Glomerular endothelial cell (primary cell): Measurements from ENCODE around the gene RNF19B. TPM values are rescaled to one million over a fixed set of nuclear protein-coding genes. Genes with fewer than 3 reads are reported as not detected.
A peak's percentile ranks its signal among the peaks of the same experiment; 100 is the strongest.
"Not testable (repeated sequence)": the region's sequence is repeated elsewhere in the genome, so short reads cannot be mapped to it uniquely, and the experiment has no call there.

Source experiments
- DNase-seq: peaks from one replicate; pipeline ENCODE4 v3.0.0-alpha.2; 2011; ENCODE audit warnings: low read depth, low spot score; ENCODE audit errors: extremely low read depth
- total RNA-seq: library from RNA; depleted of rRNA; stranded (reverse); fragments of >200 nt; gene quantifications from 2 replicates; pipeline ENCODE4 v1.2.3, GENCODE V29; 2015

RNF19B gene
- total RNA-seq, 1 donor from 2014 or later: 37.7 TPM

DNA sequence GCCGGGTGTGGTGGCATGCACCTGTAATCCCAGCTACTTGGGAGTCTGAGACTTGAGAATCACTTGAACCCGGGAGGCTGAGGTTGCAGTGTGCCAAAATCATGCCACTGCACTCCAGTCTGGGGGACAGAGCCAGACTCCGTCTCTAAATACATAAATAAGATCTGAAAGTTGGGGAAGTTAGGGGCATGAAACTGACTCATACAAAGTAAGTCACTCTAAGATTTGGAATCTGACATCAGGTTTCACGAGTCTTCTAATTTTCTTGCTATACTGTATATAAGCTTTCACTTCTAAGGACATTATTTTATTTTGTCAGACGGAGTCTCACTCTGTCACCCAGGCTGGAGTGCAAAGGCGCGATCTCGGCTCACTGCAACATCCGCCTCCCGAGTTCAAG lies 30.1 kb downstream of the RNF19B start:
- DNase-seq: no peak

DNA sequence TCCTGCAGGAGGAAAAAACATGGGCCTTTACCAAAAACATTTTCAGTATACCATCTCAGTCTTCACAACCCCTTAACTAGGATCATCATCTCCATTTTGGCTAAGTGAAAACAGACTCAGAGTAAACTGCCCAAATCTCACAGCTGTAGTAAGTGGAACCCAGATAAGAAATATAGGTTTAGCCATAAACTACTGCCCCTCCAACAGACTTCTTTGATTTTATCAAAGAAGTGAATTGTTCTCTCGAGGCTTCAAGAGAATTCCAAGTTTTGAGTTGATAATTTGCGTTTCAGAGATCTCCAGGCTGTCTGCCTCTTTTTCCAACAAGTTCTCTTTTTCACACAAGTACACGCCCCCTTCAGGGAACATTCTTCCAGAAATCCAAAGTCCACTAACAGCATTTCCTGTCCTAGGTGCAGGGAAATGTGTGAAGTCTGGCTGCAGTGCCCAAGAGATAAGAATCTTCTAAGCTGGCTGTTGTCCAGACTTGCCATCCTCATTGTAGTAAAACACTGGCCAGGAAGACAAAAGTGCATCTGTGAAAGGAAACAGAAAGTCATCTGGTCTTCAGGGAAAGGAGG lies 30.8 kb downstream of the RNF19B start:
- peak; percentile 94 for DNase-seq

DNA sequence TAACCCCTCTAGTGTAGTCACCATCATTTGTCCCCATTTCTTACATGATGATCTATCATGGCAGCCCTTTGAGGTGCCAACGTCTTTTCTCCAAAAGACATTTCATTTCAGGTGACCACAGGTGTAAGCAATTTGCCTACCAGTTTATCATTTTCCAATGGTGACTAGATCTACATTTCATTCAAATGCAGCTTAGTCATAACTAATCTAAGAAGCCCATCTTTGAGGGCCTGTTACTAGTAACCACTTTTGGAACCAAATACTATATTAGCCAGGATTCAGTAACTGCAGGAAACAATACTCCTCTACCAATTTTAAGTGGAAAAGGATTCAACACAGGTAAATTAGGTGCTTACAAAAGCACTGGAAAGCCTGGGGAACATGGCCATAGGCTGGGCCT lies 32.8 kb downstream of the RNF19B start:
- no peak for DNase-seq

DNA sequence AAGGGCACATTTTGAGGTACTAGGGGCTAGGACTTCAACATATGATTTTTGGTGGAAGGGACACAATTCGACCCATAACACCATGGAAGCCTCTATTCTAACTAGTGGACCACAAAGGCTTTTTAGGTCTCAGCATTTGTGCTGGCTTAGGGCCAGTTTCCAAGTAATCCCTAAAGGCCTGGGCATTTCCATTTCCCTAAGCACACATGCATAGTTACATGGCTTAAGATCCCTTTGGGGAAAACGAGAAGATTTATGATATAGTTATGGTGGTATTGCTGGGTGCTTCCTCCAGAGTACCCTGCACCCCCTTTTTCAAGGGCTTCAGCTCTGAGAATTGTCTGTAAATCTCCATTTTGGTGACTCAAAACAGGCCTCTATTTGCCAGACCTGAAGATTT lies 35.2 kb downstream of the RNF19B start:
- no peak for DNase-seq

DNA sequence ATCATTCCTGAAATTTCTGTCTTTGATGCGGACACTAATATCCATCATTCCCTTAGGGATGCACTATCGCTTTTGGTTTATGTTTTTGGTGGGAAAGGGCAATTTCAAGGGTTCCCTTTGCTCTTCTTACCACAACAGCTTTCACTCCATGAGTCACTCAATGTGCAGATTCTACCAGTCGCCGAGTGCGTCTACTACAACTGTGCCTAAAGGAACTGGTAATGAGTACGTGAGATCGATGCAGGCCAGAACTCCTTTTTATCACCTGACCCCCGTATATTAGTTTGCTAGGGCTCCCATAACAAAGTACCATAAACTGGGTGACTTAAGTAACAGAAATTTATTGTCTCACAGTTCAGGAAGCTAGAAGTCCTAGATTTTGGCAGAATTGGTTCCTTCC lies 35.9 kb downstream of the RNF19B start:
- DNase-seq: no peak

DNA sequence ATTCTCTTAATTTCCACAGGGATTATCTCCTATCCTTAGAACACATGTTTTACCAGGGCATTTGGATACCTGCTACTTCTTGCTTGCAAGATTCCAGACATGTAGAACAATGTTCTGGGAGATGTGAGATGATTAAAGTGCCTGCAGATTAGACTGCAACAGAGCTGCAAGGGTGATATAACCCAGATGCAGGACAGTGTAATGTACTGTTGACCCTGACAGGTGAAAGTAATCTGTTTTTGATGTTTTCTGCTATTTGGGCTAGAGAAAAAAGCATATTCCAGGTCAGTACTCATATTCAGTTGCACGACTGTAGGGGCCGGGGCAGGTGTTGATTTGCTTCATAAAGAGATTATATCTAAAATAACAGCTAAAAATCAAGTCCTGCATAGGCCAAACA lies 36.3 kb downstream of the RNF19B start:
- DNase-seq: no peak

DNA sequence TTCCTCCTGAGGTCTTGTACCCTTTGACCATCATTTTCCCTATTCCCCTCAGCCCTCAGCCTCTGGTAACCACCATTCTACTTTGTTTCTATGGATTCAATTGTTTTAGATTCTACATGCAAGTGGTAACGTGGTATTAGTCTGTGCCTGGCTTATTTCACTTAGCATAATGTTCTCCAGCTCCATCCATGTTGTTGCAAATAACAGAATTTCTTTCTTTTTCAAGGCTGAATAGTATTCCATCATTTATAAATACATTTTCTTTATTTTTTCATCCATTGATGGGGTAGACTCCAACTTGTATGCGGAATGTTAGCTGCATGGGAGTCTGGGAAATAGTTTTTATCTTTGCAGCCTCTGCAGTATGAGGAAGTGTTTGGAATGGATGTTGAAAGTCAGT lies 37.2 kb downstream of the RNF19B start:
- no peak for DNase-seq

DNA sequence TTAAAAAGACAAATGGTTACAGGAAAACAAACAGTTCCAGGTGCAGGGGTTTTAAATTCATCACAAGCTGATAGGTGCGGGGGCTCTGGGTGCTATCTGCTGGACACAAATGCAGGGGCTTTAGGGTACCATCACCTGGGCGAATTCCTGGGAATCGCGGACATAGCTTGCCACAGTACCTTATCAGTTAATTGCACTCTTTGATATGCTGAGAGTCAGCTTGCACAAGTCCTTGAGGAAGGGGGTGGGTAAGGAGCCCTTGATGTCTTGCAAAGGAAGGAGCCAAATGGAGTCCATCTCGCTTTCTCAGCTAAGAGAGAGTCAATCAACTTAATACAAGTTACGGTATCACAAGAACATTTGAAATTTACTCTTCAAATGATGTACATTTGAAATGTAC lies 38.0 kb downstream of the RNF19B start:
- no peak for DNase-seq

DNA sequence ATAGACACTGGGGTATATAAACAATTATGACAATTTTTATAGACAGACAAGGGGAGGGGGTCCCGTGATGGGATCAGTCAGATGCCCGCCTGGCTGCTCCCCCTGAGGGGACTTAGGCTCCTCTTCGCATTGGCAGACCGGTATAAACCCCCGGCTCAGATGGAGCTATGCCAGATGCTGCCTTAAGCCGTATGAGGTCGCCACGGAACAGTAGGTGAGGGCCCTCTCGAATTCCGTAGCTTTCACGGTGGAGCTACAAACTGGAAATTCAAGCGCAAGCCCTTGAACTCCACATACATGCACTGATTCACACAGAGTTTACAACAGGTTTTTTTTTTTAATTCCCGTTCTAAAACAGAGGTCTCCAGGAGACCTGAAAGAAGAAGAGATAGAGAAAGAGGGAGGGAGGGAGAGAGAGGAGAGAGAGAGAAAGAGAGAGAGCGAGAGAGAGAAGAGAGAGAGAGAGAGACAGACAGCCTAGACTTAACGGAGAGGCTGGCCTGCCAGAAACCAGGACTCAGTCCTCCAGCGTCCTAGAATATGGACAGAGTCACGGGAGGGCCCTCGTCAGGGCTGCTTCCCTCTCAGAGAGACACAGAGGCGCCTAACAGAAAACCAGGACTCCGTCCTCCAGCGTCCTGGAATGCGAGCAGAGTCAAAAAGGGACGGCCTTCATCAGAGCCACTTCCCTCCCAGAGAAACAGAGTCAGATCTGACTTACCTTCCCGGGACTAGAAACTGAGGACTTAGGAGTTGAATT lies 39.0 kb downstream of the RNF19B start:
- no peak for DNase-seq

DNA sequence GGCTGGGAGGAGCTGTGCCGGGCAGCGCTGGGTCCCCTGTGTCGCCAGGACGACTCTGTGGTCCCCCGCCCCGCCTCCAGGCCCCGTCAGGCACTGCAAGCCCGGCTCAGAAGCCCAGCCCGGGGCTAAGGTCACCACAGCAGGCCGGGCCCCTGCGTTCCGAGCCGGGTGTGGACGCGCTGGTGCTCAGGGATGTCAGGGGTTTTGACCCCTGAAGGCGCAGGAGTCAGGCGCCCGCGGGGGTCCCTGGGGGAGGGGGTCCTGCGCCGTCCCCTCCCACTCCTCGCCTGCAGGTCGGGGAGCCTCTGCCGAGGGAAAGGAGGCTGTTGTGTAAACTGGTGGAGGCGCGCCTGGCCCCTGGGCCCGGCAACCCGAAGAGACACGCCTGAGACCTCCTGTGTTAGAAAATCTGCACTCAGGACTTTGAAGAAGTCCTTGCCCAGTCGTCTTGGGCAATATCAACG lies 39.7 kb downstream of the RNF19B start:
- no peak for DNase-seq

DNA sequence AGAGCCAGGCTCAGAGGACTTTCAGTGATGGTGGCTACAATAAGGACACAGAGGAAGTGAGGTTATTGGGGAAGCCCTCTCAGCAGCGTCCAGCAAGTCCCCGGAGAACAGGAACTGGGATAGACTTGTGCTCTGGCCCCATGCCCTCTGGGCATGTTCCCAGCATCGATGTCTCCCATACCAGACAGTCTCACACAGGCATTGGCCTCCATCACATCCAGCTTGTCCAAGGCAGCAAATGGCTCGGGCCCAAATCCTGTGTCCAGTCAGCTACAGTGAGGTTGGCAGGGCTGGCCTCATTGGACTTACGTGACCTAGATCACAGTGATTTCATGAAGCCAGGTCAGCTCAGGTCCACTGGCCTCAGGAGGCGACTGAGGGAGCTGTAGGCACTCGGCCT lies 43.8 kb downstream of the RNF19B start:
- DNase-seq: no peak

DNA sequence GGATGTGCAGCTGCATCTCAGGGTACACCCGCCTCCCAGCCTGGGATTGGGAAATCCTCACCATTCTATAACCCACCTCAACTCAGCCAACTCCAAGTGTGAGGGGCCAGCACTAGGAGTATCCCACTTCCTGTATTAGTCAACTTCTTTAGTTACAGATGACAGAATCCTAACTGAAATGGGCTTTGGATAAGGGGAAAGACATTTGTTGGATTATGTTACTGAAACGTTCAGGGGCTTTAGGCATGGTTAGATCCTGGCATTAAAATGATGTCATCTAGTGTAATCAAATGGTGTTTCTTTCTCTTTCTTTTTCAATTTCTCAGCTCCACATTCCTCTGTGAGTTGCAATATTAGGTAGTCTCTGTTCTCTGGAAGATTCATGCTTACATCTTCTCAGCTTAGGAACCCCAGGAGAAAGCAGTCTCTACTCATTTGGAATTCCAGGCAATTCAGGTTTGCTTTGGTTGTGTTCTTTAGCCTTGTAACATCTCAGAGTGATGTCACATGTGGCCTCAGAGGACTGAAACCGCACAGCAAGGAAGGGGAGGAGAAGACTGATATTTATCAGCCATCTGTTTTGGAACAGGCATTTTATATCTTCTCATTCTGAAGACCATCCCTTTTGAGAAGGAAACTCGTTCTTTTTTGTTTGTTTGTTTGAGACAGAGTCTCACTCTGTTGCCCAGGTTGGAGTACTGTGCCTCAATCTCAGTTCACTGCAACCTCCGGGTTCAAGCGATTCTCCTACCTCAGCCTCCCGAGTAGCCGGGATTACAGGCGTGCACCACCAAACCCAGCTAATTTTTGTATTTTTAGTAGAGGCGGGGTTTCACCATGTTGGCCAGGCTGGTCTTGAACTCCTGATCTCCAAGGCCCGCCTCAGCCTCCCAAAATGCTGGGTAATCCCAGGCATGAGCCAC lies 44.5 kb downstream of the RNF19B start:
- no peak for DNase-seq

DNA sequence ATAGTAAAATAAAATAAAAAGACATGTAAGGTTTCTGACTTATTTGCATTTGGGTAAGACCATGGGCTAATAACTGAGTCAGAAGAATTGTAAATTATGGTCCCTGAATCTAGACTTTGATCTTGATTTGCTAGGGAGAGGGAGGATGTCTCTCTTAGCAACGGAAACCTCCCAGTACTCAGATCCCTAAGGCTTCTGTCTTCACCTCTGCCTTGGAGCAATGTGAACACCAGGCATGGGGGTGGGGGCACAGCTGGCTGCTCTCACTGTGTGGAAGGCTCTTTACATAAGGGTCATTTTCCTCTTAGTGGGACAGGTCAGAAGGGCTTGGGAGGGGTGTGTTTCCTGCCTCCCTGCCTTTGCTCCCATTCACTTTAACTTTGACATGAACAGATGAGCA lies 46.4 kb downstream of the RNF19B start:
- no peak for DNase-seq

DNA sequence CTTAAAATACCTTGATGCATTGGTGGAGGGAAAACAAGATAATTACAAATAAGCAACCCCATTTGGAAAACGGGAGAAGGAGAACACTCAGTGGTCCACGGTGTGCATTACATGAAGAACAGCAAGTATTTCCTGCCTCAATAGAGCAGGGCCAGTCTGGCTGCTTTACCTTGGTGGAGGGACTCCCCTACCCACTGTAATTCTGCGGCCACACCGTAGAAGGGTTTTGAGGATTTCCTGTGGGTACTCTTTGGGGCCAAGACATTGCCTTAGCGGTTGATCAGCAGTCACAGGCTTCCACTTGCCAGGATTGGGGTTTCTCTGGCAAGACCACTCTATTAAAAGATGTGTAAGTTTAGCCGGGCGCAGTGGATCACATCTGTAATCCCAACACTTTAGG lies 47.1 kb downstream of the RNF19B start:
- no peak for DNase-seq

DNA sequence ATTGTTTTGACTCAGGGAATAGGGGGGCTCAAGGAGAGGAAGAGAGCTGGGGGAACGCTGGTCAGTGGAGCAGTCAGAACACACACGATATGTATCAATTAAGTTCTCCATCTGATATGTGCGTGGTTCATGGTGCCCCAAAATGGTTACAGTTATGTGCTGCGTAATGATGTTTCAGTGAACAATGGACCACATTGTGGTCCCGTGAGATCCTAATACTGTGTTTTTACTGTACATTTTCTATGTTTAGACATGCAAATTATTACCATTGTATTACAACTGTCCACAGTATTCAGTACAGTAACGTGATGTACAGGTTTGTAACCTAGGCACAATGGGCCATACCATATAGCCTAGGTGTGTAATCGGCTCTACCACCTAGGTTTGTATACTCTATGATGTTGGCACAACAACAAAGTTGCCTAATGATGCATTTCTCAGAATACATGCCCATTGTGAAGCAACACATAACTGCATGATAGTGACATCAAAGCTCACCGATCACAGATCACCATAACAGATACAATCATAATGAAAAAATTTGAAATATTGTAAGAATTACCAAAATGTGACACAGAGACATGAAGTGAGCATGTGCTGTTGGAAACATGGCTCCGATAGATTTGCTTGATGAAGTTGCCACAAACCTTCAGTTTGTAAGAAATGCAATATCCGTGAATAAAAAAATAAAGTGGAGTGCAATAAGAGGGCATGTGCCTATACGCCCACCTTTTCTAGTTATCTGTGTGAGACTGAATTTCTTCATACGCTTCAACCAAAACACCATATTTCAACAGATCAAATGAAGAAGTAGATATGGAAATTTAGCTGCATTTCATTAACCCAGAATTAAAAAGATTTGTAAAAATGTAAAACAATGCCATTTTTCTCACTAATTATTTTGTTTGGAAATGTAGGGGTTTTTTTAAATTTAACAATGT lies 48.6 kb downstream of the RNF19B start:
- no peak for DNase-seq

DNA sequence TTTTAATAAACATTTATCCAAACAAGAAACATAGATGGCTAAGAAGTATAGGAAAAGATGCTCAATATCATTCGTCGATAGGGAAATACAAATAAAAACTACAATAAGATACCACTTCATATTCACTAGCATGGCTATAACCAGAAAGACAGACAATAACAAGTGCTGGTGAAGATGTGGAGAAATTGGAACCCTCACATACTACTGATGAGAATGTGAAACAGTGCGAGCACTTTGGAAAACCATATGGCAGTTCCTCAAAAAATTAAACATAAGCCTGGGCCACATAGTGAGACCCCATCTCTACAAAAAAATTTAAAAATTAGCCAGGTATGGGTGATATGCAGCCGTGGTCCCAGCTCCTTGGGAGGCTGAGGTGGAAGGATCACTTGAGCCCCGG lies 54.3 kb downstream of the RNF19B start:
- no peak for DNase-seq

DNA sequence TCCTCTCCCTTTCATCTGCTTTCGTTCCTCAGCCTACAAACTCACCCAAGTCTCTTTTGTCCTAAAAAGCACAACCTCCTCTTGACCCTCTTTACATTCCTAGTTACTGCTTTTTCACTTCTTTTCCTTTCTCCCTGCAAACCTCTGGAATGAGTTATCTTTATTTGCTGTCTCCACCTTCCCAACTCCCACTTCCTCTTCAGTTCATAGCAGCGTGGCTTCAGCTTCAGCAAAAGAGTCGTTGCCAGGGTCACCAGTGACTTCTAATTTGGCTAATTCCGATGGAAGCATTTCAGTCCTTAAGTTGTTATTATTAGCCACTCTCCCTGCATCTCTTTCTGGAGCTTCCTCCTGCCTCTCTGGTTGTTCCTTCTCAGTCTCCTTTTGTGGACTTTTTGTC lies 57.2 kb downstream of the RNF19B start:
- no peak for DNase-seq

DNA sequence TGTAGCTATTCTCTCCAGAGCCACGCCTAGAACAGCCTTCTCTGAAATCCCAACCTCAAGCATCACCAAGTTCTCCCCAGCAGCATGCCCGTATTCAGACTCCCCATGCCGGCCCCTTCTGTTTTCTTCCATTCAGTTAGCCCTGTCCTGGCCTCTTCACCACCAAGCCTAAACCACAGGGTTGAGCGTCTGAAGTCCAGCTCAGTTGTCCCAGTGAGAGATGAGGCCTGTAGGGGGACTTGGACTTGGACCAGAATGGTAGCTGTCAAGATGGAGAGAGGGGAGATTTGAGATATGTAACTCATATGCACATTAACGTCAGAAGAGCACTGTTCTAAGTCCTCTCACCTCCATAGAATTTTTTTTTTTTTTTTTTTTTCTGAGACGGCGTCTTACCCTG lies 58.0 kb downstream of the RNF19B start:
- no peak for DNase-seq

DNA sequence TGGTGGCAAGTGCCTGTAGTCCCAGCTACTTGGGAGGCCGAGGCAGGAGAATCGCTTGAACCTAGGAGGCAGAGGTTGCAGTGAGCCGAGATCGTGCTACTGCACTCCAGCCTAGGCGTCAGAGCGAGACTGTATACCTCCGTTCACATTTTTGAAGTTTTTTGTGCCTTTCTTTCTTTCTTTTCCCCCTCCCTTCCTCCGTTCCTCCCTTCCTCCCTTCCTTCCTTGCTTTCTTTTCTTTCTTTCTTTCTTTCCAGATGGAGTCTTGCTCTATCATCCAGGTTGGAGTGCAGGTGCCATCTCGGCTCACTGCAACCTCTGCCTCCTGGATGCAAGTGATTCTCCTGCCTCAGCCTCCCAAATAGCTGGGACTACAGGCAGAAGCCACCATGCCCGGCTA lies 59.0 kb downstream of the RNF19B start:
- not testable (repeated sequence) for DNase-seq

DNA sequence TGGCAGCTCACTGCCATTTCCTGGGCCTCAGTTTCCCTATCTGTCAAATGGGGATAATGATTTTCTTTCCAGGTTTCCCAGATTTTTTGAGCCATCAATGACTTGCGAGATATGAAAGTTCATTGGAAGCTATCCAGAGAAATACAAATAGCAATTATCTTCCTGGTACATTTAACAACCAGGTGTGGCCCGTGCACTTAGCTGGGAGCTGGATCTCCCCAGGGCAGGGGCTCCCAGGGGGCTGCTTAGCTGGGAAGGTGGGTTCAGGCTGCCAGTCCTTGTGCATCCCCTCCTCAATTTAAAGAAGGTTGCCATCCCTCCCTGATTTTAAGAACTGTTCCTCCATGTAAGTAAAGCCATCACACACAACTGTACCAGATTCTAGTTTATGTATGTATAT lies 59.8 kb downstream of the RNF19B start:
- DNase-seq: no peak
